K562 (cell line): ENCODE results near the gene DLX4. TPM values are rescaled to one million over a fixed set of nuclear protein-coding genes. Genes with fewer than 3 reads are reported as not detected.

Source experiments
- ATAC-seq: fragments of 200-7000 bp; cut with Tn5 transposase; 3 replicates; pipeline ENCODE4 v1.9.1; 2020; ENCODE audit warnings: moderate library complexity
- BruUV-seq: library from RNA; stranded (reverse); fragments of 400-500 nt; replicated peaks from 2 replicates; lab custom pipeline; 2021; lab: Mats Ljungman, UMichigan
- CTCF ChIA-PET: fragments of 300-600 bp; formaldehyde crosslinking; extraction: SDS; loops from one replicate; lab custom pipeline; 2021; ENCODE audit warnings: low intra/inter-chr PET ratio; lab: Yijun Ruan, JAX
- POLR2A ChIA-PET: fragments of 300-600, 350-650 bp; sonication (Branson Sonifier 250); formaldehyde crosslinking; extraction: SDS; loops from one replicate; lab custom pipeline; 2021; ENCODE audit warnings: antibody characterized with exemption, inconsistent platforms; lab: Yijun Ruan, JAX
- DNase-seq, 4 experiments: peaks; one replicate each; pipeline versions ENCODE4 v3.0.0 to v3.0.0-alpha.2; 2011 to 2018; ENCODE audit warnings: low spot score in 3 of 4, mixed read lengths in 3 of 4; ENCODE audit errors: extremely low read depth in 1 of 4
- FAIRE-seq: peaks from 2 replicates; lab custom pipeline; 2011; peaks lifted over from hg19 to GRCh38; lab: Jason Lieb, UNC
- H2AFZ ChIP-seq: 2 replicates; pipeline ENCODE4 v1.6.0; 2011; ENCODE audit warnings: low read depth, low read length, control low read depth, inconsistent platforms
- H3K27ac ChIP-seq: fragments of 200-600 bp; 3 replicates; pipeline ENCODE4 v1.8.0; 2011; ENCODE audit warnings: low read depth, mild to moderate bottlenecking, control low read depth, inconsistent platforms, low read length, moderate library complexity, mixed read lengths; ENCODE audit errors: extremely low read depth
- H3K27me3 ChIP-seq, 2 experiments: fragments of 300-600 bp in 1 of 2; 2 replicates in 1 of 2; 3 replicates in 1 of 2; pipeline versions ENCODE4 v1.6.0 to v1.8.0; 2011; ENCODE audit warnings: inconsistent platforms in 2 of 2, low read length in 2 of 2, mild to moderate bottlenecking in 1 of 2, mixed read lengths in 1 of 2, moderate library complexity in 1 of 2; ENCODE audit not compliant: control insufficient read depth in 2 of 2, insufficient read depth in 2 of 2
- H3K36me3 ChIP-seq: fragments of 300-600 bp; 3 replicates; pipeline ENCODE4 v1.8.0; 2011; ENCODE audit warnings: mild to moderate bottlenecking, low read length, inconsistent platforms; ENCODE audit not compliant: control insufficient read depth, insufficient read depth
- H3K4me1 ChIP-seq, 2 experiments: fragments of 200-600 bp in 1 of 2; replicated peaks in 1 of 2; 2 replicates in 1 of 2; 3 replicates in 1 of 2; pipeline versions ENCODE4 v1.5.1 to v1.8.0; 2011; ENCODE audit warnings: inconsistent platforms in 2 of 2, low read length in 2 of 2, mild to moderate bottlenecking in 1 of 2, mixed read lengths in 1 of 2, moderate library complexity in 1 of 2; ENCODE audit not compliant: control insufficient read depth in 2 of 2, insufficient read depth in 2 of 2
- H3K4me2 ChIP-seq: 2 replicates; pipeline ENCODE4 v1.6.1; 2011; ENCODE audit warnings: low read length, control low read depth, inconsistent platforms, mixed read lengths; ENCODE audit not compliant: insufficient read depth
- H3K4me3 ChIP-seq: fragments of 200-600 bp; sonication (generic), shearing (Covaris generic); 2 replicates; pipeline ENCODE4 v1.5.1; 2016; ENCODE audit warnings: control low read depth, inconsistent platforms
- H3K79me2 ChIP-seq: fragments of 200-600 bp; 3 replicates; pipeline ENCODE4 v1.8.0; 2011; ENCODE audit warnings: low read length, inconsistent platforms; ENCODE audit not compliant: control insufficient read depth, insufficient read depth
- H3K9ac ChIP-seq, 2 experiments: 2 replicates each; pipeline versions ENCODE4 v1.6.0 to v1.6.1; 2011; ENCODE audit warnings: low read depth in 2 of 2, low read length in 2 of 2, control low read depth in 1 of 2, inconsistent platforms in 1 of 2, mild to moderate bottlenecking in 1 of 2, mixed read lengths in 1 of 2; ENCODE audit not compliant: insufficient read depth in 1 of 2
- H3K9me1 ChIP-seq: one replicate; pipeline ENCODE4 v1.6.0; 2011; ENCODE audit warnings: inconsistent platforms, mild to moderate bottlenecking, low read length, moderate library complexity; ENCODE audit not compliant: control insufficient read depth, insufficient read depth
- H3K9me3 ChIP-seq: replicated peaks from 2 replicates; pipeline ENCODE4 v1.5.1; 2011; ENCODE audit warnings: low read depth, low read length, inconsistent platforms; ENCODE audit not compliant: control insufficient read depth, insufficient read depth
- H4K20me1 ChIP-seq: replicated peaks from 2 replicates; pipeline ENCODE4 v1.6.1; 2011; ENCODE audit warnings: low read length, inconsistent platforms, mixed read lengths; ENCODE audit not compliant: control insufficient read depth, insufficient read depth
- HMGN3 ChIP-seq: IDR thresholded peaks from 2 replicates; pipeline ENCODE4 v1.6.1; 2011; ENCODE audit warnings: borderline replicate concordance, low read depth, mild to moderate bottlenecking, mixed read lengths, low read length; ENCODE audit not compliant: insufficient read length; ENCODE audit errors: extremely low read depth
- RBM14 ChIP-seq: fragments of 200-400 bp; formaldehyde crosslinking; IDR thresholded peaks from 2 replicates; pipeline ENCODE4 v1.6.1; 2018; ENCODE audit warnings: low read depth, mild to moderate bottlenecking, low read length, moderate library complexity, borderline replicate concordance; ENCODE audit not compliant: insufficient read depth
- RNF2 ChIP-seq: sonication (generic); IDR thresholded peaks from 2 replicates; pipeline ENCODE4 v1.6.1; 2016
- WGBS: fragments of 100-300 bp; shearing (Covaris generic); methylation state at CpG from one replicate; pipeline ENCODE4 v1.1.6; 2016; ENCODE audit warnings: low coverage, mixed read lengths; ENCODE audit not compliant: insufficient coverage; ENCODE audit errors: missing lambda C conversion rate; 5-methylcytosine and 5-hydroxymethylcytosine counted together
- in situ Hi-C: fragments of 300-500 bp; cut with MboI; formaldehyde crosslinking; loops from 4 replicates; pipeline ENCODE4 v1.15.0; 2018; ENCODE audit warnings: inconsistent platforms, mixed read lengths
- intact Hi-C: fragments of 100-400 bp; cut with micrococcal nuclease; formaldehyde crosslinking; loops from 2 replicates; pipeline ENCODE4 v1.14.2; 2022
- polyA plus RNA-seq, 8 experiments: library from polyadenylated mRNA; depleted of rRNA in 4 of 8; stranded (reverse) in 5 of 8; unstranded in 3 of 8; fragments of >200 nt; fragmentation: Nextera tagmentation in 2 of 8; fragmentation: Illumina TruSeq in 1 of 8; extraction: Ambion mirVana in 2 of 8; extraction: Trizol in 1 of 8; gene quantifications; 2 replicates each; pipeline versions ENCODE4 v1.2.1 to v1.2.3, GENCODE V29; 2011 to 2014; ENCODE audit warnings: inconsistent platforms in 1 of 8, missing spikeins in 1 of 8
- total RNA-seq, 7 experiments: library from RNA; depleted of rRNA in 6 of 7; stranded (reverse); fragments of >200 nt in 6 of 7; fragmentation: Illumina TruSeq in 2 of 7; extraction: Trizol in 2 of 7; gene quantifications; 2 replicates each; pipeline versions ENCODE4 v1.2.1 to v1.2.3, GENCODE V29; 2011 to 2021; ENCODE audit warnings: low replicate concordance in 1 of 7
- TF ChIP-seq, protein P1 (sequence below): fragments of 450-650 bp; IDR thresholded peaks from 2 replicates; pipeline ENCODE4 v1.6.1; 2016; ENCODE audit warnings: low read depth, mild to moderate bottlenecking, moderate library complexity

DLX4 gene
- total and polyA plus RNA-seq, 9 of the 15 experiments (the other 6 are each of a cell fraction or from before 2014, with no cell fraction given) = 0.15 to 2.2 (median 0.58) TPM

DNA sequence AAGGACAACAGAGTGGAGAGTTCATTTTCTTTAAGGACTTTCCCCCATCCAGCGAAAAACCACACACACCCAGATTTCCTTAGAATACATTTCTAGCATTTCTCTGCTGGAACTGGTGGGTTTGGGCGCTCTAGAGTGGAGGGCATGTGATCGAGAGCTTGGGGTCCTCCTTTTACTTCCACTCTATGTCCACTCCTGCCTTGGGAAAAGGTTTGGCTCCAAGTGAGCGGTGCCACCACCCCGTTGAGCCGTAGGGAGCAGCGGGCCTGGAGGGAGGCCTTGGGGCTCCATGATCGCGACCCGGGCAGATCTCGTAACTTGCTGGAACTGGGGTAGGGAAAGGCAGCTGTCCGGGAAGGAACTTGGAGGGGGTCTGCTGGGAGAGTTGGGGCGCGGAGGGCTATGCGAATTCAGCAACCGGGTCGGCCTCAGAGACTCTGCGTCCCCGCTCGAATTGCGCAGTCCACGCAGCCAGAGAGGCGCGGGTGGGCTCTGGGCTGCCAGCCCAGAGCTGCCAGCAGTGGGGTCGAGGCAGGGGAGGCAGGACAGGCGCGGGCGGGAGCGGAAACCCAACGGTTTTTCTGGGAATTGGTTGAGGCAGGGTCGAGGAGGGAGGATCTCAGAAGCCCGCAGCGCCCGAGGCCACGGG lies 2.3 kb downstream of the DLX4 start:
- Histone ChIP-seq H3K79me2 (no peaks in the 10 kb centered on the region), H2AFZ (no peak overlapping the region; the same call in 1 of the 2 replicates), H3K27me3 (peaks cover 37 to 76% of the 10 kb centered on the region in 2 experiments), H3K4me2 (no peak overlapping the region), H3K9me3 (no peaks in the 10 kb centered on the region), H3K4me1 (peaks cover 0 to 37% of the 10 kb centered on the region in 2 experiments; a peak in 3 of 5 replicates), H3K4me3 (no peak overlapping the region), H3K9me1 (peaks cover 2% of the 10 kb centered on the region), H3K9ac (peak overlapping the region in 1 of 2 experiments; percentile 26; a peak in 1 of 4 replicates), H3K36me3 (no peaks in the 10 kb centered on the region), H3K27ac (no peak overlapping the region), H4K20me1 (peaks cover 4% of the 10 kb centered on the region; the same call in 1 of the 2 replicates)
- ChIA-PET CTCF (no interaction called here), POLR2A (interaction anchor here (1.0 kb wide), 1 partner anchor 8 kb away, joined by 4 read pairs; no protein-coding TSS in a partner anchor)
- no peak for DNase-seq
- in situ Hi-C loops = no loop called here
- no peak for ATAC-seq
- FAIRE-seq = no peak
- peak; percentile 35 for TF ChIP-seq HMGN3
- TF ChIP-seq RBM14 = no peak
- peak; percentile 32; the same call in 1 of the 2 replicates for TF ChIP-seq RNF2
- TF ChIP-seq, protein P1, sequence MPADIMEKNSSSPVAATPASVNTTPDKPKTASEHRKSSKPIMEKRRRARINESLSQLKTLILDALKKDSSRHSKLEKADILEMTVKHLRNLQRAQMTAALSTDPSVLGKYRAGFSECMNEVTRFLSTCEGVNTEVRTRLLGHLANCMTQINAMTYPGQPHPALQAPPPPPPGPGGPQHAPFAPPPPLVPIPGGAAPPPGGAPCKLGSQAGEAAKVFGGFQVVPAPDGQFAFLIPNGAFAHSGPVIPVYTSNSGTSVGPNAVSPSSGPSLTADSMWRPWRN = peak; percentile 74; the same call in 1 of the 2 replicates
- 16% methylated on average over 28 of the region's 35 CpGs for WGBS
- intact Hi-C loops = no loop called here
- BruUV-seq = no TSS peak
